OCI-LY7 (cell line): ENCODE results near the gene KHDRBS2. TPM values are rescaled to one million over a fixed set of nuclear protein-coding genes. Genes with fewer than 3 reads are reported as not detected.
A peak's percentile ranks its signal among the peaks of the same experiment; 100 is the strongest.
"Not testable (repeated sequence)": the region's sequence is repeated elsewhere in the genome, so short reads cannot be mapped to it uniquely, and the experiment has no call there.

Experiments
- BruUV-seq: library from RNA; stranded (reverse); fragments of 400-500 nt; replicated peaks from 2 replicates; lab custom pipeline; 2021; lab: Mats Ljungman, UMichigan
- CTCF ChIA-PET: fragments of 300-600 bp; sonication (Branson Sonifier 250); formaldehyde crosslinking; loops from one replicate; lab custom pipeline; 2022; ENCODE audit warnings: antibody characterized with exemption; ENCODE audit not compliant: unreplicated experiment; lab: Charles Lee
- POLR2A ChIA-PET: fragments of 300-600 bp; sonication (Branson Sonifier 250); formaldehyde crosslinking; loops from one replicate; lab custom pipeline; 2022; ENCODE audit warnings: antibody characterized with exemption; lab: Charles Lee
- DNase-seq: peaks from one replicate; pipeline ENCODE4 v3.0.0-alpha.2; 2015; ENCODE audit warnings: low spot score
- H2AFZ ChIP-seq: fragments of 200-600 bp; sonication (generic), shearing (Covaris generic); 2 replicates; pipeline ENCODE4 v1.6.1; 2014; ENCODE audit warnings: mild to moderate bottlenecking, antibody characterized with exemption, low read length, moderate library complexity
- H3K27ac ChIP-seq: fragments of 200-600 bp; sonication (generic); 2 replicates; pipeline ENCODE4 v1.5.1; 2014; ENCODE audit warnings: mixed run types, low read depth, mild to moderate bottlenecking, moderate library complexity, low read length, inconsistent platforms; ENCODE audit not compliant: poor library complexity, severe bottlenecking
- H3K36me3 ChIP-seq: fragments of 200-600 bp; sonication (generic); 2 replicates; pipeline ENCODE4 v1.6.1; 2014; ENCODE audit warnings: mild to moderate bottlenecking, antibody characterized with exemption, low read length, moderate library complexity, mixed read lengths; ENCODE audit not compliant: insufficient read depth
- H3K4me1 ChIP-seq: fragments of 200-600 bp; sonication (generic); 2 replicates; pipeline ENCODE4 v1.5.1; 2014; ENCODE audit warnings: mild to moderate bottlenecking, low read length; ENCODE audit not compliant: insufficient read depth, poor library complexity, severe bottlenecking
- H3K4me2 ChIP-seq: fragments of 200-600 bp; sonication (generic); 2 replicates; pipeline ENCODE4 v1.6.1; 2014; ENCODE audit warnings: mild to moderate bottlenecking, low read length
- H3K4me3 ChIP-seq: fragments of 200-600 bp; sonication (generic); 2 replicates; pipeline ENCODE4 v1.5.1; 2014; ENCODE audit warnings: mild to moderate bottlenecking, low read depth, low read length; ENCODE audit not compliant: poor library complexity, severe bottlenecking
- H3K79me2 ChIP-seq: fragments of 200-600 bp; sonication (generic); 2 replicates; pipeline ENCODE4 v1.6.1; 2016; ENCODE audit warnings: low read depth, mild to moderate bottlenecking, low read length, moderate library complexity, mixed read lengths; ENCODE audit not compliant: insufficient read depth
- H3K9me2 ChIP-seq: fragments of 200-600 bp; sonication (generic); 2 replicates; pipeline ENCODE4 v1.6.1; 2016; ENCODE audit warnings: mild to moderate bottlenecking, low read length, mixed read lengths; ENCODE audit not compliant: insufficient read depth
- H3K9me3 ChIP-seq: fragments of 200-600 bp; sonication (generic); 2 replicates; pipeline ENCODE4 v1.6.1; 2014; ENCODE audit warnings: mild to moderate bottlenecking, mixed run types, low read length, mixed read lengths
- H4K20me1 ChIP-seq: fragments of 200-600 bp; sonication (generic); 2 replicates; pipeline ENCODE4 v1.6.1; 2014; ENCODE audit warnings: mild to moderate bottlenecking, antibody characterized with exemption, low read length, moderate library complexity, mixed read lengths; ENCODE audit not compliant: insufficient read depth
- EZH2phosphoT487 ChIP-seq: fragments of 200-600 bp; sonication (generic); IDR thresholded peaks from 2 replicates; pipeline ENCODE4 v1.6.1; 2018; ENCODE audit warnings: low read depth, borderline replicate concordance, mild to moderate bottlenecking, mixed run types, antibody characterized with exemption, low read length, moderate library complexity, mixed read lengths
- intact Hi-C: fragments of 100-400 bp; cut with micrococcal nuclease; formaldehyde crosslinking; loops from one replicate; pipeline ENCODE4 v1.10.0; 2022; ENCODE audit not compliant: unreplicated experiment
- total RNA-seq, 2 experiments: library from RNA; depleted of rRNA in 1 of 2; stranded (reverse); fragments of >200 nt in 1 of 2; shearing (Covaris generic) in 1 of 2; gene quantifications; 2 replicates each; pipeline ENCODE4 v1.2.3, GENCODE V29; 2014 to 2022
- TF ChIP-seq, protein P1 (sequence below): fragments of 200-600 bp; sonication (generic); conservative IDR thresholded peaks from 2 replicates; pipeline ENCODE4 v1.5.1; 2014; ENCODE audit warnings: mild to moderate bottlenecking, antibody characterized with exemption, low read length, moderate library complexity, mixed read lengths

The KHDRBS2 gene
- total RNA-seq, 2 experiments from 2014 or later: 1.7 to 7.6 TPM

DNA sequence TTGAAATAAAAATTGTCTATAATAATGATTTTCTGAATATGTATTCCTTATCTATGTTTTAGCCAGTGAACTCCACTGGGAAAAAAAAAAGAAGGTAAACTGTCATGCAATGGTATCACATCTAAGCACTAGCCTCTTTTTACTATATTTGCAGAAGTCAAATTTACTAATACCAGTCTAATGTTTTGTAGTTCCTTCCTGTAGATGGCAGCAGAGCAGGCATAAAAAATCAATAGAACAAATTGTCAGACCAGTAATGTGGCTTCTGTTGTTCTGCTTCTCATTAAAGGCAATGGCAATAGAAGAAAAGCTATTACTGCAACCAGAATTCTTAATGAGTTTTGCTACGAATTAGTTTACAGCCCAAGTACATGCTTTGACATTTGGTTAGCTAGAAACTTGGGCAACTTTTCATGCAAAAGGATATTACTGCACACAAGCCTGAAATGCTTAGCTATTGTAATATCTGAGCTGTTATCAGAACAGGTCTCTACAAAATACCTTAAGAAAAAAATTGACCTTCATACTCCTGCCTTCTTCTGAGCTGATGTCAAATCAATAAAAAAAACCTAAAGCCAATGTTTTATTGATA lies 476.9 kb downstream of the KHDRBS2 start:
- ChIA-PET POLR2A (interaction anchor here (0.8 to 0.9 kb wide), 2 partner anchors 26 to 741 kb away, joined by 3 read pairs; no protein-coding TSS in a partner anchor), CTCF (no interaction called here)
- BruUV-seq: no TSS peak

GRCh38 chr6:61787998-61788397 lies 498.0 kb downstream of the KHDRBS2 start:
- BruUV-seq: no TSS peak
- Histone ChIP-seq H3K4me2 (no peak overlapping the region), H3K9me2 (no peaks in the 10 kb centered on the region), H3K27ac (no peak overlapping the region), H2AFZ (no peak overlapping the region), H3K4me1 (no peaks in the 10 kb centered on the region), H3K4me3 (no peak overlapping the region), H3K79me2 (no peaks in the 10 kb centered on the region), H4K20me1 (no peaks in the 10 kb centered on the region), H3K9me3 (no peaks in the 10 kb centered on the region), H3K36me3 (no peaks in the 10 kb centered on the region)
- TF ChIP-seq, protein P1, sequence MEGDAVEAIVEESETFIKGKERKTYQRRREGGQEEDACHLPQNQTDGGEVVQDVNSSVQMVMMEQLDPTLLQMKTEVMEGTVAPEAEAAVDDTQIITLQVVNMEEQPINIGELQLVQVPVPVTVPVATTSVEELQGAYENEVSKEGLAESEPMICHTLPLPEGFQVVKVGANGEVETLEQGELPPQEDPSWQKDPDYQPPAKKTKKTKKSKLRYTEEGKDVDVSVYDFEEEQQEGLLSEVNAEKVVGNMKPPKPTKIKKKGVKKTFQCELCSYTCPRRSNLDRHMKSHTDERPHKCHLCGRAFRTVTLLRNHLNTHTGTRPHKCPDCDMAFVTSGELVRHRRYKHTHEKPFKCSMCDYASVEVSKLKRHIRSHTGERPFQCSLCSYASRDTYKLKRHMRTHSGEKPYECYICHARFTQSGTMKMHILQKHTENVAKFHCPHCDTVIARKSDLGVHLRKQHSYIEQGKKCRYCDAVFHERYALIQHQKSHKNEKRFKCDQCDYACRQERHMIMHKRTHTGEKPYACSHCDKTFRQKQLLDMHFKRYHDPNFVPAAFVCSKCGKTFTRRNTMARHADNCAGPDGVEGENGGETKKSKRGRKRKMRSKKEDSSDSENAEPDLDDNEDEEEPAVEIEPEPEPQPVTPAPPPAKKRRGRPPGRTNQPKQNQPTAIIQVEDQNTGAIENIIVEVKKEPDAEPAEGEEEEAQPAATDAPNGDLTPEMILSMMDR: no peak
- no peak for TF ChIP-seq EZH2phosphoT487
- ChIA-PET CTCF (no interaction called here), POLR2A (interaction anchor here (0.6 kb wide), 1 partner anchor 997 kb away, joined by 3 read pairs; no protein-coding TSS in a partner anchor)
- DNase-seq: no peak
- intact Hi-C loops: no loop called here

More for the DNA sequence above, 476.9 kb downstream of the KHDRBS2 start:
- no peaks in the 10 kb centered on the region for H3K9me2 ChIP-seq
- H3K4me2 ChIP-seq: no peak overlapping the region
- H3K79me2 ChIP-seq: no peaks in the 10 kb centered on the region
- H3K4me3 ChIP-seq: no peak overlapping the region
- H3K9me3 ChIP-seq: no peaks in the 10 kb centered on the region
- TF ChIP-seq, protein P1: peak; percentile 81
- TF ChIP-seq EZH2phosphoT487: no peak
- H3K27ac ChIP-seq: no peak overlapping the region
- peak; percentile 23 for DNase-seq
- no peaks in the 10 kb centered on the region for H4K20me1 ChIP-seq
- intact Hi-C loops: loop anchor here (5.0 kb wide), 3 partner anchors 343 to 968 kb away; no protein-coding TSS in a partner anchor
- no peak overlapping the region for H2AFZ ChIP-seq
- H3K36me3 ChIP-seq: no peaks in the 10 kb centered on the region
- H3K4me1 ChIP-seq: no peaks in the 10 kb centered on the region

DNA sequence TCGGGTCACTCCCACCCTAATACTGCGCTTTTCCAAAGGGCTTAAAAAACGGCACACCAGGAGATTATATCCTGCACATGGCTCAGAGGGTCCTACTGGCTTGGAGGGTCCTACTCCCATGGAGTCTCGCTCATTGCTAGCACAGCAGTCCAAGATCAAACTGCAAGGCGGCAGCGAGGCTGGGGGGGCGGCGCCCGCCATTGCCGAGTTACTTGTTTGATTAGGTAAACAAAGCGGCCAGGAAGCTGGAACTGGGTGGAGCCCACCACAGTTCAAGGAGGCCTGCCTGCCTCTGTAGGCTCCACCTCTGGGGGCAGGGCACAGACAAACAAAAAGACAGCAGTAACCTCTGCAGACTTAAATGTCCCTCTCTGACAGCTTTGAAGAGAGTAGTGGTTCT lies 516.6 kb downstream of the KHDRBS2 start:
- H3K27ac ChIP-seq, POLR2A ChIA-PET: not testable (repeated sequence)

More for the DNA sequence above, 516.6 kb downstream of the KHDRBS2 start:
- H3K4me3 ChIP-seq, H3K4me2 ChIP-seq, BruUV-seq, H3K79me2 ChIP-seq, CTCF ChIA-PET, H3K9me3 ChIP-seq, H4K20me1 ChIP-seq, H3K36me3 ChIP-seq, DNase-seq, H3K9me2 ChIP-seq, H2AFZ ChIP-seq, H3K4me1 ChIP-seq: not testable (repeated sequence)
- intact Hi-C loops: loop anchor here (5.0 kb wide), 1 partner anchor 367 kb away; no protein-coding TSS in a partner anchor
